Esophagus muscularis mucosa (tissue), 3 donors: ENCODE measurements around the gene OGFOD2.

Experiments
- POLR2A ChIP-seq: fragments of 450-650 bp; IDR thresholded peaks from one replicate; pipeline ENCODE4 v1.6.1; 2017; ENCODE audit warnings: antibody characterized with exemption, moderate library complexity, mild to moderate bottlenecking, low read depth
- POLR2AphosphoS5 ChIP-seq, 2 donors: sonication (generic); formaldehyde crosslinking; IDR thresholded peaks; one replicate each; pipeline ENCODE4 v1.6.1; 2017; ENCODE audit warnings: antibody characterized with exemption in 2 of 2
- TF ChIP-seq, protein P1 (sequence below), 3 experiments: fragments of 200-600 bp in 2 of 3; fragments of 450-650 bp in 1 of 3; sonication (generic) in 2 of 3; IDR thresholded peaks; one replicate each; pipeline ENCODE4 v1.5.1; 2017 to 2019; ENCODE audit warnings: antibody characterized with exemption in 3 of 3, mild to moderate bottlenecking in 2 of 3, moderate library complexity in 1 of 3

DNA sequence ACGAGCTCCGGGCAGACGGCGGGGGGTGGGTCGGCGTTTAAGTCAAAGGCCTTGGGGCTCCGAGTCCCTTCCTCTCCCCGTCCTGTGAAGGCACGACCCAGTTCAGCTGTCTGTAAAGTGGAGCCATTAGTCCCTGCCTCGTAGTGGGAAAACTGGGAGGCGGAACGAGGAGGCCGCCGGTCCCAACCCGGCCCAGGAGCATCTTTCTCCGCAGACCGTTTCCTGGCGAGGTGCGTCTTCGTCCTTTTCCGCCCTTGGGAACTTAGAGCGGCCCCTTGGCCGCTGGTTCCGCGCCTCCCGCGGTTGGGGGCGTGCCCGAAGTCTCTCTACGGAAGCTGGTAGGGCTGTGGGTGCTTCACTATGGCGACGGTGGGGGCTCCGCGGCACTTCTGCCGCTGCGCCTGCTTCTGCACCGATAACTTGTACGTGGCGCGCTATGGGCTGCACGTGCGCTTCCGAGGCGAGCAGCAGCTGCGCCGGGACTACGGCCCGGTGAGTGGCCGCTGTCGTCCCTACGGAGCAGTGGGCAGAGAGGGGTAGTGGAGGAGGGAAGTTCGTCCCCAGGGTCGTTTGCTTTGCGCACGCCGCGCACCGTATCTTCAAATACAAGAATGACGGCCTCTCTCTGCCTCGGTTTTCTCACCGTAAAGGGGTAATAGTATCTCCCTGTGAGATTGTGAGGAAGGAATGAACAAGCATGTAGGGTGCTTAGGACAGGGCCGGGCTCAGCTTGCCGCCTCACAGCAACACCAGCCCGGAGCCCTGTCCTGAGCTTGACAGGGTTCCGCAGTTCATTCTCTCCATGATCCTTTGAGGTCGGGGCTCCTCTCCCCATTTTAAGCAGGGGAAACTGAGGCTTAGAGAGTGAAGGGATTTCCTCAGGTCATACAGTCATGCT lies at the start of gene OGFOD2:
- TF ChIP-seq, protein P1, sequence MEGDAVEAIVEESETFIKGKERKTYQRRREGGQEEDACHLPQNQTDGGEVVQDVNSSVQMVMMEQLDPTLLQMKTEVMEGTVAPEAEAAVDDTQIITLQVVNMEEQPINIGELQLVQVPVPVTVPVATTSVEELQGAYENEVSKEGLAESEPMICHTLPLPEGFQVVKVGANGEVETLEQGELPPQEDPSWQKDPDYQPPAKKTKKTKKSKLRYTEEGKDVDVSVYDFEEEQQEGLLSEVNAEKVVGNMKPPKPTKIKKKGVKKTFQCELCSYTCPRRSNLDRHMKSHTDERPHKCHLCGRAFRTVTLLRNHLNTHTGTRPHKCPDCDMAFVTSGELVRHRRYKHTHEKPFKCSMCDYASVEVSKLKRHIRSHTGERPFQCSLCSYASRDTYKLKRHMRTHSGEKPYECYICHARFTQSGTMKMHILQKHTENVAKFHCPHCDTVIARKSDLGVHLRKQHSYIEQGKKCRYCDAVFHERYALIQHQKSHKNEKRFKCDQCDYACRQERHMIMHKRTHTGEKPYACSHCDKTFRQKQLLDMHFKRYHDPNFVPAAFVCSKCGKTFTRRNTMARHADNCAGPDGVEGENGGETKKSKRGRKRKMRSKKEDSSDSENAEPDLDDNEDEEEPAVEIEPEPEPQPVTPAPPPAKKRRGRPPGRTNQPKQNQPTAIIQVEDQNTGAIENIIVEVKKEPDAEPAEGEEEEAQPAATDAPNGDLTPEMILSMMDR (IDR thresholded peaks at IDR 0.05): no peak
- no peak for TF ChIP-seq POLR2A
- TF ChIP-seq POLR2AphosphoS5 (IDR thresholded peaks at IDR 0.05): peak; percentile 54 to 82
